GM19372 (cell line): ENCODE data around the gene KLHL36.
"Not testable (repeated sequence)": the region's sequence is repeated elsewhere in the genome, so short reads cannot be mapped to it uniquely, and the experiment has no call there.

Experiments used
- ATAC-seq: cut with Tn5 transposase; IDR thresholded peaks from one replicate; pipeline ENCODE4 v1.9.1; 2021; ENCODE audit warnings: mild to moderate bottlenecking, low read depth, moderate library complexity; ENCODE audit not compliant: unreplicated experiment

KLHL36 gene

DNA sequence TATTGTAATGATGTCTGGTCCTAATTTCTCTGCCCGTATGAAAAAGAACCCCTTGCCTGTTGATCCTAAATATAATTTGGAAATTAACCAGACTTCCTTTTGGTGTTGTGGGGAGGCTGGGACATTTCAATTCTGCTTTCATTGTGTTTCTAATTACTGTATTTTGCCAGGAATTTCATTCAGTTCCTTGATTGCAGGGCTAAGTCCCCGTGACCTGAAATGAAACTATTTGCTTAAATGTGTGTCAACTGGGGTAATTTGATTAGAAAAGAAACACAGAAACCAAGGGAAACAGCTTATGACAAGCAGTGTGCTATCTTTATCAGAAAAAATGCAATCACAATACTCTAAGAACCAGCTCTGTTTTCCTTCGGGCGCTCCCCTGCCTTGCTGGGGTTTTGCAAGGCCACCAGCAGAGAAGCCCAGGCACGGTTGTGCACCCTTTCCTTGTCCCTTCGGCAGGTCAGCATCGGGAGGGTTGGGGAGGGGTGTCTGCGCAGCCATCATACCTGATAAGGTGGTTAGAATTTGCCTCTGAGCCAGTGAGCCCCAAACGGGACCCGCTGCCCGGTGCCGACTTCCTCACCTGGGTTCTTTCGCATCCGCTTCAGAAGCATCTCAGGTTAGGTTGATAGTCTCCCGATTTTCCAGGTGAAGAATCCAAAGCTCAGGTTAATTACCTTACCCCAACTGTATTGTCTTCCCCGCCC lies 19.4 kb downstream of the KLHL36 start:
- no peak for ATAC-seq

- ATAC-seq: no peak
These were observed 21.8 kb downstream of the KLHL36 start for GRCh38 chr16:84670063-84670462.

- peak; percentile 61 for ATAC-seq
These were observed 24.2 kb downstream of the KLHL36 start for GRCh38 chr16:84672276-84673202.

GRCh38 chr16:84673203-84673535 lies 24.9 kb downstream of the KLHL36 start:
- no peak for ATAC-seq

DNA sequence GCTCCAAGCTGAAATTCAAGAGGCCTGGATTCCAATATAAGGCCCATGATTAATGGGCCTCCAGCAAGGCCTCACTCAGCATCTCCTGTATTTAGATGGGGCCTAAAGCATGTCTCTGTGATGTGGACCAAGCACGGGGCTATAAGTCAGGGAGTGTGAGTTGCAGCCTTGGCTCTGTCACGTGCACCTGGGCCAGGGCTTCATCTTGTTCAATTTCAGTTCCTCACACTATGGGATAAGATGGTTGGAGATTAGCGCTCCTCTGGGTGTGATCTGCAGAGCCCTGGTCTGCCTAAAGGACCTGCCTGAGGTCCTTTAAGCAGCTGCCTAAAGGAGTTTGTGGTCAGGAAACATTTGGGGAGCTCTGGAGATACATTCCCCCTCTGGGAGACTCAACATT lies 25.2 kb downstream of the KLHL36 start:
- ATAC-seq: no peak

- ATAC-seq: no peak
These were observed 27.1 kb downstream of the KLHL36 start for GRCh38 chr16:84675423-84675822.

DNA sequence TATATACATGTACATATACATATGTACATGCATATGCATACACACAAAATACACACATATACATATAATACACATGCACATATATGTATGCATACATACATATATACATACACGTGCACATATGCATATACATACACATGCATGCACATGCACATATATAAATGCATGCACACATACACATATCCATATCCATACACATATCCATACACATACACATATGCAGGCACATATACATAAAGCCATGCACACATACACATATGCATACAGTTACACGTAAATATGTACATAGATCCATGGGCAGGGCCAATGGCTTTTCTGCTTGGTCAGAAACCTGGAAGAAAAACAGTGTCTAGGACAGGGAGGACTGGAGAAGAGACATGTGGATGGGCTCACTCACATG lies 27.6 kb downstream of the KLHL36 start:
- ATAC-seq: no peak

DNA sequence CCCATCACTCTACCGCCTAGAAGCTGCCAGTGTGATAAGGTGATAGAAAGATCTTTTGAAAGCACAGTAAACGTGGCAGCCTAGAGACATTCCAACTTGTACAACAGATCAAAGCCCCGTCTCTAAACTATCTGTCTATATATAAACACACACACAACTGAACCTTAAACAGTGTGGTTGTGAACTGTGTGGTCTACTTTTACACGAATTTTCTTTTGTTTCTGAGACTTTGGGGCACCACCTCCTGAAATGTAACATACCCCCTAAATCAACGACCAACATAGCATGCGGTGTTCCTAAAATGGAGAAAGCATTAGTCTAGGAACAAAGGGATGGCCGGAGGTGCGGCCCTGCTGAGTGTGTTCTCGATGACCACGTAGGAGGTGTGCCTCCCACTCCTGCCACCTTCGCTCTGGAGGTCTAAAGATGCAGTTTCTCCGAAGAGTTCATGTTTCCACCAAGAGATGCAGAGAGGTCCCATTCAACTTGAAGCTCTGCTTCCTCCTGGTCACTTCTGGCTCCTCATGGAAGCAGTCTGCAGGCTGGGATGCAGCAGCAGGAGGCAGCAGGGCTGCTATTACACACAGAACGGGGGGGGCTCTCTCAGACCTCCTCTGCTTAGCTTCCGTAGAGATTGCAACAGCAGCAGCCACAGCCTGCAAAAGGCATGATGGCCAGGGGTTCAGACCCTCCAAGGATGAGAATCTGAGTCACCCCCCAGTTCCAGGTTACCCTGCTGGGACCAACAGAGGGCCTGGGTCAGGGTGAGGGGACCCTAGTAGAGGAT lies 28.9 kb downstream of the KLHL36 start:
- ATAC-seq: no peak

GRCh38 chr16:84677849-84678248 lies 29.5 kb downstream of the KLHL36 start:
- ATAC-seq: no peak

DNA sequence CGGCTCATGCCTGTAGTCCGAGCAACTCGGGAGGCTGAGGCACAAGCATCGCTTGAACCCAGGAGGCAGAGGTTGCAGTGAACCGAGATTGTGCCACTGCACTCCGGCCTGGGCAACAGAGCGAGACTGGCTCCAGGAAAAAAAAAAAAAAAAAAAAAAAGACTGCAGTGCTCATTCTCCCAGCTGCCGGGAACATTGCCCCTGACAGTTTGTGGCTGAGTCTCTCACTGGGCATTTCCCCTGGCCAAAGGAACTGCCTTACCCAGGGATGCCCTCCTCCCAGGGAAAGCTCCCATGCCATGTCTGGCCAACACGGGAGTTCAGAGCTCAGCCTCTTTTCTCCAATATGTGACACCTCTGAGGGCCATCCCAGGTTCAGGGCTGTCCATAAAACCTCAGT lies 30.2 kb downstream of the KLHL36 start:
- ATAC-seq: no peak

DNA sequence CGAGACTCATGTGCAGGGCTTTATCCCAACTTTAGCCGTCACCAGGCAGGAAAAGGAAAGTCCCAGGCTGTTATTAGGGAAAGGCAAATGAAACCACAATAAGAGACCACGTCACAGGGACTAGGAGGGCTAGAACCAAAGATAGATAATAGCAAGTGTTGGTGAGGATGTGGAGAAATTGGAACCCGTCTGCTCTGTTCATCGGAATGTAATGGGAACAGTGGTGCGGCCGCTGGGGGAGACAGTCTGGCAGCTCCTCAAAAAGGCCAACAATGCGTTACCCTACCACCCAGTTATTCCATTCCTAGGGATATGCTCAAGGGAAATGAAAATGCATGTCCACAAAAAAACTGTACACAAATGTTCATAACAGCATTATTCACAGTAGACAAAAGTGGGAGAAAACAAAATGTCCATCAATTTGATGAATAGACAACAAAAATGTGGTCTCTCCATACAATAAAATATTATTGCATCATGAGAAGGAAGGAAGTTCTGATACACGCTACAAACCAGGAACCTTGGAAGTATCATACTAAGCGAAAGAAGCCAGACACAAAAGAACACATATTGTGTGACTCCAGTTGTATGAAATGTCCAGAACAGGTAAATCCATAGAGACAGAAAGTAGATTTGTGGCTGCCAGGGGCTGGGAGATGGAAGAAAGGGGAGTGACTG lies 32.0 kb downstream of the KLHL36 start:
- ATAC-seq: no peak

DNA sequence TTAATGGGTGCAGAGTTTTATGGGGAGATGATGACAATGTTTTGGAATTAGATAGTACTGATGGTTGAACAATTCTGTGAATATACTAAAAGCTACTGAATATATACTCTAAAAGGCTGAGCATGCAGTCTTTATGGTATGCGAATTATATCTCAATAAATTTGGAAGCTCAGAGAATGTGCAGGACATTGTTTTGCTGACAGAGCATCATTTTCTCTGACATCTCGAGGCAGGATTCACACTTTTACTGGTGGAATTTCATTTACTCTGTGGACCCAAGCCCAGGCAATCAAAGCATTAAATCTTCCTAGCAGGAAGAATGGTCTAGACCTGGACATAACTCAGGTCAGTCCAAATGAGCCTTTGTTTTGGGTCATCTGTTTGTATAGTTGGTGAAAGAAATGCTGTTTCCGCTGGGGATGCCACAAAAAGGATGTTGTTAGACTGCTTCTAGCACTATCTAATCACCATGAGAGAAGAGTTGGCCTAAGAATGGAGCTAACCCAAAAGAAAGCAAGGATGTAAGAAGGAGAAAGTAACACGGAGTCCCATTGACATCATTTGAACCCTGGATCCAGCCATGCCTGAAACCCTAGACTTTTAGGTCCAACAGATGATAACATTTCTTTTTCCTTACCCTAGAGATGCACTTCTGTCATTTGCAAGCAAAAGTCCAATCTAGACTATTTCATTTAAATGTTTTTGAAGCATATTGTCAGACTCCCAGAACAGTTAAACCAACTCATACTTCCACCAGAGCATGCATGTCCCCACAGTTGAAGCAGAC lies 32.7 kb downstream of the KLHL36 start:
- ATAC-seq: no peak

- no peak for ATAC-seq
These were observed 35.6 kb downstream of the KLHL36 start for GRCh38 chr16:84683691-84684591.

DNA sequence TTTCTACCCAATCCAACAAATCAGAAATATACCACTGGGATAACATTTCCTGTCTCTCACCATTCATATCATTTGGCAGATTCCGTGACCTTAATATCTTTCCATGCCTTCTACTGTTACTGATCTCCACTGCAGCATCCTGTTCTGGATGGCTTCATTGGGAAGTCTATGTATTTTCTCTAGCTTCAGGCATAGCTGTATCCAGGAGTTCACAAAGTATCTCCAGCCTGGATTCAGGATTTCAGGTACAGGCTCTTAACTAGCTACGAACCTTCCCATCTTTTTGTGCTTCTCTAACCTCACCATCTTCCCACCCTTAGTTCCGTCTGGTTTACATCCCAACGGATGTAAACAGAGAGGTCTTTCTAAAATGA lies 36.3 kb downstream of the KLHL36 start:
- ATAC-seq: no peak

GRCh38 chr16:84685210-84685609 lies 36.9 kb downstream of the KLHL36 start:
- no peak for ATAC-seq

- no peak for ATAC-seq
These were observed 38.5 kb downstream of the KLHL36 start for GRCh38 chr16:84686707-84687298.

DNA sequence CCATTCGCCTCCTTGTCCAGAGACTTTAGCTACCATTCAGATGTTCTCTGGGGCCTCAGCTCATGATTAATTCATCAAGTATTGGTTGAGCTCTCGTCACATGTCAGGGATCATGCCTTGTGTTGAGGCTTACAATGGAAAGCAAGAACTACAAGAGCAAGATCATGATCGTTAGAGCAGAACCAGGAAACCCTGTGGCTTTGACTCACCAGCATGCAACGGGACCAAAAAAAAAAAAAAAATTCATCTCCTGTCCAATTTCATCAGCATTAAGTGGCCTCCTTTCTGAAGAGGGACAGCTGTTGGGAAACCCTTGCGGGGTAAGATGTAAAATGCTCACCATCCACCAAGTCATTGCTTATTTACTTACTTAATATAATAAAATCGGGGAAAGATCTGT lies 39.4 kb downstream of the KLHL36 start:
- no peak for ATAC-seq

DNA sequence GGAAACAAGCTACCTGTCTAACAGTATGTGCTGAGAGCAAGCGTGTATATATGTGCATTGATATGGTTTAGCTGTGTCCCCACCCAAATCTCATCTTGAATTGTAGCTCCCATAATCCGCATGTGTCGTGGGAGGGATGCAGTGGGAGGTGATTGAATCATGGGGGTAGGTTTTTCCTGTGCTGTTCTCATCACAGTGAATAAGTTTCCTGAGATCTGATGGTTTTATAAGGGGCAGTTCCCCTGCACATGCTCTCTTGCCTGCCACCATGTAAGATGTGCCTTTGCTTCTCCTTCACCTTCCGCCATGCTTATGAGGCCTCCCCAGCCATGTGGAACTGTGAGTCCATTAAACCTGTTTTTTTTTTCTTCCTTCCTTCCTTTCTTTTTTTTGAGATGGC lies 39.9 kb downstream of the KLHL36 start:
- ATAC-seq: not testable (repeated sequence)
